ENCODE measurements around the gene IFNL4.
"Not testable (repeated sequence)": the region's sequence is repeated elsewhere in the genome, so short reads cannot be mapped to it uniquely, and the experiment has no call there.

Gene IFNL4

GRCh38 chr19:39254531-39255345 lies 6.1 kb upstream of the IFNL4 start:
- no peak for DNase-seq

GRCh38 chr19:39253374-39254149 lies 4.9 kb upstream of the IFNL4 start:
- no peak for DNase-seq

GRCh38 chr19:39252458-39252857 lies 3.8 kb upstream of the IFNL4 start:
- peak; percentile 17 for DNase-seq

- no peak for DNase-seq
These were observed 3.2 kb upstream of the IFNL4 start for GRCh38 chr19:39251846-39252245.

- no peak for DNase-seq
These were observed 2.4 kb upstream of the IFNL4 start for GRCh38 chr19:39251081-39251480.

- DNase-seq, result no peak
These were observed 673 bp downstream of the IFNL4 start for GRCh38 chr19:39247701-39248664.

GRCh38 chr19:39246951-39247669 lies 1.5 kb downstream of the IFNL4 start:
- no peak for DNase-seq

GRCh38 chr19:39245166-39245565 lies 3.5 kb downstream of the IFNL4 start:
- DNase-seq, result peak; percentile 63

GRCh38 chr19:39244410-39245100 lies 4.1 kb downstream of the IFNL4 start, which contains the start of gene IFNL3:
TSS of gene IFNL3 (minus strand) at chr19:39245006. CDS start at chr19:39244967, 39 bp downstream.
- DNase-seq, result not testable (repeated sequence)

GRCh38 chr19:39243741-39244140 lies 4.9 kb downstream of the IFNL4 start:
- DNase-seq, result not testable (repeated sequence)

GRCh38 chr19:39240421-39240820 lies 8.2 kb downstream of the IFNL4 start:
- DNase-seq, result no peak

- no peak for DNase-seq
These were observed 9.7 kb downstream of the IFNL4 start for GRCh38 chr19:39238944-39239343.

GRCh38 chr19:39238209-39238608 lies 10.4 kb downstream of the IFNL4 start:
- DNase-seq, result no peak

GRCh38 chr19:39237200-39238184 lies 11.2 kb downstream of the IFNL4 start:
- DNase-seq, result no peak

- no peak for DNase-seq
These were observed 12.1 kb downstream of the IFNL4 start for GRCh38 chr19:39236527-39236926.

- no peak for DNase-seq
These were observed 15.9 kb downstream of the IFNL4 start for GRCh38 chr19:39232708-39233107.

- no peak for DNase-seq
These were observed 18.4 kb downstream of the IFNL4 start for GRCh38 chr19:39230096-39230764.

GRCh38 chr19:39224910-39225309 lies 23.7 kb downstream of the IFNL4 start:
- DNase-seq, result no peak

- no peak for DNase-seq
These were observed 24.9 kb downstream of the IFNL4 start for GRCh38 chr19:39223703-39224279.
